GM21526 (cell line): Measurements from ENCODE around the gene VAPB.

Experiments used
- ATAC-seq: cut with Tn5 transposase; IDR thresholded peaks from one replicate; pipeline ENCODE4 v1.9.1; 2021; ENCODE audit warnings: moderate library complexity; ENCODE audit not compliant: unreplicated experiment, low FRiP score

The VAPB gene

GRCh38 chr20:58377766-58378401 lies 11.1 kb upstream of the VAPB start:
- no peak for ATAC-seq

GRCh38 chr20:58378704-58379103 lies 10.3 kb upstream of the VAPB start:
- no peak for ATAC-seq

GRCh38 chr20:58381627-58382026 lies 7.4 kb upstream of the VAPB start:
- no peak for ATAC-seq

- no peak for ATAC-seq
Measured at GRCh38 chr20:58382096-58382495, 6.9 kb upstream of the VAPB start.

- ATAC-seq: no peak
Measured at GRCh38 chr20:58384821-58385220, 4.2 kb upstream of the VAPB start.

- no peak for ATAC-seq
Measured at GRCh38 chr20:58388028-58388601, 914 bp upstream of the VAPB start.

GRCh38 chr20:58389324-58389967 lies 417 bp downstream of the VAPB start:
- peak; percentile 34 for ATAC-seq

- no peak for ATAC-seq
Measured at GRCh38 chr20:58389968-58390658, 1.1 kb downstream of the VAPB start.

GRCh38 chr20:58390659-58391035 lies 1.6 kb downstream of the VAPB start:
- no peak for ATAC-seq

GRCh38 chr20:58392286-58392685 lies 3.3 kb downstream of the VAPB start:
- ATAC-seq: no peak

GRCh38 chr20:58393299-58393698 lies 4.3 kb downstream of the VAPB start:
- ATAC-seq: no peak

- no peak for ATAC-seq
Measured at GRCh38 chr20:58394801-58395200, 5.8 kb downstream of the VAPB start.

- no peak for ATAC-seq
Measured at GRCh38 chr20:58395604-58396003, 6.6 kb downstream of the VAPB start.

GRCh38 chr20:58397429-58397828 lies 8.4 kb downstream of the VAPB start:
- ATAC-seq: no peak

- ATAC-seq: no peak
Measured at GRCh38 chr20:58398254-58398653, 9.2 kb downstream of the VAPB start.

- no peak for ATAC-seq
Measured at GRCh38 chr20:58399926-58400325, 10.9 kb downstream of the VAPB start.

GRCh38 chr20:58401162-58401561 lies 12.1 kb downstream of the VAPB start:
- no peak for ATAC-seq

GRCh38 chr20:58402305-58402704 lies 13.3 kb downstream of the VAPB start:
- no peak for ATAC-seq

- ATAC-seq: peak; percentile 76
Measured at GRCh38 chr20:58402827-58403226, 13.8 kb downstream of the VAPB start.

GRCh38 chr20:58403272-58403671 lies 14.2 kb downstream of the VAPB start:
- peak; percentile 37 for ATAC-seq

- no peak for ATAC-seq
Measured at GRCh38 chr20:58405504-58406291, 16.7 kb downstream of the VAPB start.
